ENCODE data around the gene SLC16A3.

DNA sequence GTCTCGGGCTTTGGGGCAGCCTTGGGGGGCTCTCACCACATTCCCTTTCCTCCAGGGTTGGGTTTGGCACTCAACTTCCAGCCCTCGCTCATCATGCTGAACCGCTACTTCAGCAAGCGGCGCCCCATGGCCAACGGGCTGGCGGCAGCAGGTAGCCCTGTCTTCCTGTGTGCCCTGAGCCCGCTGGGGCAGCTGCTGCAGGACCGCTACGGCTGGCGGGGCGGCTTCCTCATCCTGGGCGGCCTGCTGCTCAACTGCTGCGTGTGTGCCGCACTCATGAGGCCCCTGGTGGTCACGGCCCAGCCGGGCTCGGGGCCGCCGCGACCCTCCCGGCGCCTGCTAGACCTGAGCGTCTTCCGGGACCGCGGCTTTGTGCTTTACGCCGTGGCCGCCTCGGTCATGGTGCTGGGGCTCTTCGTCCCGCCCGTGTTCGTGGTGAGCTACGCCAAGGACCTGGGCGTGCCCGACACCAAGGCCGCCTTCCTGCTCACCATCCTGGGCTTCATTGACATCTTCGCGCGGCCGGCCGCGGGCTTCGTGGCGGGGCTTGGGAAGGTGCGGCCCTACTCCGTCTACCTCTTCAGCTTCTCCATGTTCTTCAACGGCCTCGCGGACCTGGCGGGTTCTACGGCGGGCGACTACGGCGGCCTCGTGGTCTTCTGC, 8.4 kb downstream of the SLC16A3 start:
- no peak for TF ChIP-seq EZH2phosphoT487 (IDR thresholded peaks at IDR 0.05; ENCODE audit: low read length)
- no peak for TF ChIP-seq EZH2 (optimal IDR thresholded peaks at IDR 0.05; ENCODE audit: low read depth, low read length)

All from MM.1S (cell line).